ENCODE measurements around the gene PAX6.
"Not testable (repeated sequence)": the region's sequence is repeated elsewhere in the genome, so short reads cannot be mapped to it uniquely, and the experiment has no call there.

PAX6 gene

DNA sequence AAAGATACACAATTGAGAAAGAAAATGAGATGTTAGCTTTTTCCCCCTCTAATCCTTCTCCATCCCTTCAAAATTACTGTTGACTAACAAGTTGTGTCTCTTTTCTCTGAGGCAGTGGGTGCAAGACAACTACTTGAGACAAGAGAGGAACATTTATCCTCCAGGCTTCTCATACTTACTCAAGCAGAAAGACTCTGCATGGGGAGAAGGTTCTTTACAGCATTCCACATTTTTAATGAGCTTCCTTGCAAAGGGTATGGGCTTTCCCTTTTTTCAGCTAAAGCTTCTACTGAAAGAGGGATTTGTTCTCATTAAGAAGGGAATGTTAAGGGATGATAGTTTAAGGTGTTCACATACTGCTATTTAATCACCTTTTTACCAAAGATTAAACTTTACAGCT lies 47.8 kb downstream of the PAX6 start:
- DNase-seq = no peak

DNA sequence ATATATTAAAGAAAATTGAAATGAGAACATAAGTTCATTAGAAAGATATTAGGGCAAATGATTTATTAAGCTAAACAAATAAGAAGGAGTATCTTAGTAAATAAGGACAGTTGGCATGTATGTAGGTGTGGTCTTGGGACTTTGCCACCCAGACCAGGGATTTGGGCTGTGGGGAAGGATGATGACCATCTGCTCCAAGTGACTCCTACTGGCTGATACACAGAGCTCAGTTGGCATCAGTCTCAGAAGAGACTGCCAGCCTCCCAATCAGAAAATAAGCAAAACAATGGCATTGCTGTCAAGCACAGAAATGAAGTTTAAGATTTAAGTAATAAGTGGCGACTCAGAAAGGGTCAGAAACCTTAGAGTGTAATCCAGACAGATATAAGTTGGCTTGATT lies 49.5 kb downstream of the PAX6 start:
- no peak for DNase-seq

DNA sequence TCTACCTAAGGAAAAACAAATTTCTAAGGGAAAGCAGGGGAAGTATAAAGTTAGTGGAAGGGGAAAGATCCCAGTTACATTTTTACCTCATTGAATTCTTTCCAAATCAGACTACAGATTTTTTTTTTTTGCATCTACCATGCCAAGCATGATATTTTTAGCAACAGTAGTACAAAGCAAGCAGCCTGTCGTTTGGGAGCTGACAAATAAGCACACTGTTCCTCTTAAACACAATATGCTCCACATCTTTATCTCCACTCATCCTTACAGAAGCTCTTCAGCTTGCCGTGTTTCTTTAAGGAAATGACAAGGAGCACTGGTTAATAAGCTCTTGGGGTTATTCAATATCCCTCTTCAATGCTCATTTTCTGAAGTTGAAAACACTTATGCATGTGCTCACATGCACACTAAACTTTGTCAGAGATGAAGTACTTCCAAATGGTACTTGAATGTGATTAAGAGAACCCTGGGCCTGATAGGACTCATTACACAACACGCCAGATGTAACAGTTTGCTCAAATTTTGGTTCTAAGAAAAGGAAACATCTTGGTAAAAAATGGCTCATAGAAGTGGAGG lies 53.8 kb downstream of the PAX6 start:
- no peak for DNase-seq

DNA sequence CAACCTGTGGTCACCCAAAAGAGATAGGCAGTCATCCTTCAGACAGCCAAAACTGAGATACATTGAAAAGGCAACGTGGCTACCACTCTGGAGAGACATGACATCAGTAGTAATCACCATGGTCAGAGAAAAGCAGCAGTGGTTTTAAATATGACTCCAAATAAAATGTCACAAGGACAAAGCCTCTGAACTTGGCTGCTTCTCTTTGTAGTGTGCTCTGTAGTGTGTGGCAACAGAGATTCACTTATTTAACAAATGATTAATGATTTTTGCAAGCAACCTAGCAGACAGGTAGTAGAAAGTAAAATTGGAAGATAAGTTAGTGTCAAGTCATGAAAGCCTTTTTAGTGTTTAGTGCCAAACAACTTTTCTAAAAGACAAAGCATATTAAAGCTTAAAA lies 63.5 kb downstream of the PAX6 start:
- DNase-seq = no peak

DNA sequence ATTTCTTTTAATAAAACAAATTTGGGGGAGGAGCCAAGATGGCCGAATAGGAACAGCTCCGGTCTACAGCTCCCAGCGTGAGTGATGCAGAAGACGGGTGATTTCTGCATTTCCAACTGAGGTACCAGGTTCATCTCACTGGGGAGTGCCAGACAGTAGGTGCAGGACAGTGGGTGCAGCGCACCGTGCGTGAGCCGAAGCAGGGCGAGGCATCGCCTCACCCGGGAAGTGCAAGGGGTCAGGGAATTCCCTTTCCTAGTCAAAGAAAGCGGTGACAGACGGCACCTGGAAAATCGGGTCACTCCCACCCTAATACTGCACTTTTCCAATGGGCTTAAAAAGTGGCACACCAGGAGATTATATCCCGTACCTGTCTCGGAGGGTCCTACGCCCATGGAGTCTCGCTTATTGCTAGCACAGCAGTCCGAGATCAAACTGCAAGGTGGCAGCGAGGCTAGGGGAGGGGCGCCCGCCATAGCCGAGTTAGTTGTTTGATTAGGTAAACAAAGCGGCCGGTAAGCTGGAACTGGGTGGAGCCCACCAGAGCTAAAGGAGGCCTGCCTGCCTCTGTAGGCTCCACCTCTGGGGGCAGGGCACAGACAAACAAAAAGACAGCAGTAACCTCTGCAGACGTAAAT lies 70.3 kb downstream of the PAX6 start:
- not testable (repeated sequence) for DNase-seq

DNA sequence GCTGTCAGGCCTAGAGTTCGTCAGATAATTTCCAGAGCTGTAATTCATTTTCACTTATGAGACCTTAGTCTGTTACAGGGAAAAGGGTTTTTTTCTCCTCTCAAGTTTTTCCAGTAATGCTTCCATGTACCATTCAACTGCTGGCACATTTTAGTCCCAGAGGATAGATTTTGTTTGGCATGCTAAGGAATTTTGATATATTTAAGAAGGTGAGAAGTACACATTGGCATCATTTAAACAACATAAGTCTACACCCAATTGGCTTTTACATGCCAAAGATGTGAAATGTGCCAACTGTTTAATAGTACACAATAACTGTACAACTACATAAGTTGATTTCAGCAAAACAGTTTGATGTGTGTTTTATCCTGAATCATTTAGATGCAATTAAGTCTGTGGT lies 71.0 kb downstream of the PAX6 start:
- no peak for DNase-seq
